BJ (cell line): ENCODE data around the gene KANTR. TPM values are rescaled to one million over a fixed set of nuclear protein-coding genes. Genes with fewer than 3 reads are reported as not detected.

Experiments used
- CTCF ChIA-PET: fragments of 350-600 bp; formaldehyde crosslinking; extraction: SDS; loops from one replicate; lab custom pipeline; 2021; ENCODE audit warnings: antibody characterized with exemption, inconsistent platforms; lab: Yijun Ruan, JAX
- POLR2A ChIA-PET: fragments of 300-600 bp; sonication (Branson Sonifier 250); formaldehyde crosslinking; extraction: SDS; loops from one replicate; lab custom pipeline; 2021; ENCODE audit warnings: antibody characterized with exemption; lab: Charles Lee
- DNase-seq: peaks from one replicate; pipeline ENCODE4 v3.0.0-alpha.2; 2011; ENCODE audit warnings: low read depth
- H3K27me3 ChIP-seq: 2 replicates; pipeline ENCODE4 v1.6.0; 2011; ENCODE audit warnings: low read length; ENCODE audit not compliant: control insufficient read depth, insufficient read depth
- H3K36me3 ChIP-seq: 2 replicates; pipeline ENCODE4 v1.5.1; 2011; ENCODE audit warnings: low read length; ENCODE audit not compliant: control insufficient read depth, insufficient read depth
- H3K4me3 ChIP-seq: 2 replicates; pipeline ENCODE4 v1.5.1; 2011; ENCODE audit warnings: low read depth, mild to moderate bottlenecking, control low read depth, low read length
- CTCF ChIP-seq: IDR thresholded peaks from 2 replicates; pipeline ENCODE4 v1.5.1; 2011; ENCODE audit warnings: low read depth, mild to moderate bottlenecking, control low read depth, inconsistent platforms, low read length, moderate library complexity; ENCODE audit not compliant: insufficient read depth
- polyA plus RNA-seq: library from polyadenylated mRNA; depleted of rRNA; stranded (reverse); fragments of >200 nt; gene quantifications from 2 replicates; pipeline ENCODE4 v1.2.3, GENCODE V29; 2011

The KANTR gene
- polyA plus RNA-seq, 1 experiment = 2.3 TPM

- no peak for TF ChIP-seq CTCF
- DNase-seq = no peak
- ChIA-PET POLR2A (no interaction called here), CTCF (interaction anchor here (1.2 kb wide), 1 partner anchor 19 kb away, joined by 3 read pairs; no protein-coding TSS in a partner anchor)
- no peak overlapping the region for H3K4me3 ChIP-seq
- no peaks in the 10 kb centered on the region for H3K36me3 ChIP-seq
- H3K27me3 ChIP-seq = no peaks in the 10 kb centered on the region
Observed at GRCh38 chrX:53153581-53153980, 59.6 kb downstream of the KANTR start.

- TF ChIP-seq CTCF = no peak
- POLR2A ChIA-PET = no interaction called here
- Histone ChIP-seq H3K36me3 (no peaks in the 10 kb centered on the region), H3K27me3 (no peaks in the 10 kb centered on the region), H3K4me3 (no peak overlapping the region)
- no peak for DNase-seq
- CTCF ChIA-PET = no interaction called here
Observed at GRCh38 chrX:53155512-53156206, 61.7 kb downstream of the KANTR start.

GRCh38 chrX:53156207-53156596 is 62.3 kb downstream of the KANTR start:
- Histone ChIP-seq H3K27me3 (no peaks in the 10 kb centered on the region), H3K36me3 (no peaks in the 10 kb centered on the region), H3K4me3 (no peak overlapping the region)
- no peak for TF ChIP-seq CTCF
- ChIA-PET POLR2A (no interaction called here), CTCF (no interaction called here)
- no peak for DNase-seq

- CTCF ChIA-PET = no interaction called here
- no peak for TF ChIP-seq CTCF
Observed at GRCh38 chrX:53159184-53159583, 65.2 kb downstream of the KANTR start.

GRCh38 chrX:53160297-53160983 is 66.5 kb downstream of the KANTR start:
- H3K36me3 ChIP-seq = no peaks in the 10 kb centered on the region
- H3K4me3 ChIP-seq = no peak overlapping the region
- CTCF ChIA-PET = interaction anchor here (0.6 to 1.0 kb wide), 2 partner anchors 13 to 70 kb away, joined by 3 to 4 read pairs; no protein-coding TSS in a partner anchor
- no peak for DNase-seq
- TF ChIP-seq CTCF = no peak
- POLR2A ChIA-PET = no interaction called here
- H3K27me3 ChIP-seq = no peaks in the 10 kb centered on the region

More at GRCh38 chrX:53159184-53159583, 65.2 kb downstream of the KANTR start:
- POLR2A ChIA-PET = no interaction called here
- Histone ChIP-seq H3K36me3 (no peaks in the 10 kb centered on the region), H3K4me3 (no peak overlapping the region), H3K27me3 (no peaks in the 10 kb centered on the region)
- no peak for DNase-seq
